ENCODE measurements around the gene ETV5. TPM values are rescaled to one million over a fixed set of nuclear protein-coding genes. Genes with fewer than 3 reads are reported as not detected.

The ETV5 gene
- total RNA-seq, 2 experiments from 2014 or later = 1.1 to 1.5 TPM

GRCh38 chr3:186088335-186088734 is 20.6 kb downstream of the ETV5 start:
- CTCF ChIA-PET = interaction anchor here (1.1 kb wide), 1 partner anchor 25 kb away, joined by 3 read pairs; no protein-coding TSS in a partner anchor
- Mint-ChIP-seq H3K27ac (no peak overlapping the region), H3K4me1 (ENCODE audit: low read depth) (no peaks in the 10 kb centered on the region), H3K36me3 (ENCODE audit: low read depth) (no peaks in the 10 kb centered on the region), H3K4me3 (no peak overlapping the region), H3K9me3 (no peaks in the 10 kb centered on the region), H3K27me3 (ENCODE audit: low read depth) (peaks cover 18% of the 10 kb centered on the region)
- DNase-seq = no peak
- intact Hi-C loops (cut with micrococcal nuclease) = no loop called here

GRCh38 chr3:186084264-186084663 is 24.6 kb downstream of the ETV5 start:
- Mint-ChIP-seq H3K4me3 (no peak overlapping the region), H3K27ac (no peak overlapping the region), H3K27me3 (ENCODE audit: low read depth) (peaks cover 13% of the 10 kb centered on the region), H3K9me3 (no peaks in the 10 kb centered on the region), H3K4me1 (ENCODE audit: low read depth) (no peaks in the 10 kb centered on the region), H3K36me3 (ENCODE audit: low read depth) (no peaks in the 10 kb centered on the region)
- CTCF ChIA-PET = no interaction called here
- intact Hi-C loops (cut with micrococcal nuclease) = no loop called here
- no peak for DNase-seq

GRCh38 chr3:186083746-186084145 is 25.1 kb downstream of the ETV5 start:
- CTCF ChIA-PET = no interaction called here
- Mint-ChIP-seq H3K27me3 (ENCODE audit: low read depth) (peaks cover 13% of the 10 kb centered on the region), H3K9me3 (no peaks in the 10 kb centered on the region), H3K36me3 (ENCODE audit: low read depth) (no peaks in the 10 kb centered on the region), H3K4me3 (no peak overlapping the region), H3K27ac (no peak overlapping the region), H3K4me1 (ENCODE audit: low read depth) (no peaks in the 10 kb centered on the region)
- DNase-seq = no peak
- intact Hi-C loops (cut with micrococcal nuclease) = no loop called here

- H3K36me3 Mint-ChIP-seq (ENCODE audit: low read depth) = no peaks in the 10 kb centered on the region
- no peak for DNase-seq
- peaks cover 10% of the 10 kb centered on the region for H3K27me3 Mint-ChIP-seq (ENCODE audit: low read depth)
- H3K4me1 Mint-ChIP-seq (ENCODE audit: low read depth) = no peaks in the 10 kb centered on the region
- H3K4me3 Mint-ChIP-seq = no peak overlapping the region
- H3K27ac Mint-ChIP-seq = no peak overlapping the region
- CTCF ChIA-PET = interaction anchor here (0.9 kb wide), 1 partner anchor 12 kb away, joined by 3 read pairs; no protein-coding TSS in a partner anchor
- intact Hi-C loops (cut with micrococcal nuclease) = no loop called here
- no peaks in the 10 kb centered on the region for H3K9me3 Mint-ChIP-seq
These were observed 26.7 kb downstream of the ETV5 start for GRCh38 chr3:186082150-186082549.

- Mint-ChIP-seq H3K4me3 (no peak overlapping the region), H3K36me3 (ENCODE audit: low read depth) (no peaks in the 10 kb centered on the region), H3K9me3 (no peaks in the 10 kb centered on the region), H3K4me1 (ENCODE audit: low read depth) (no peaks in the 10 kb centered on the region), H3K27me3 (ENCODE audit: low read depth) (peaks cover 10% of the 10 kb centered on the region), H3K27ac (no peak overlapping the region)
- intact Hi-C loops (cut with micrococcal nuclease) = no loop called here
- no peak for DNase-seq
- CTCF ChIA-PET = interaction anchor here (0.9 kb wide), 1 partner anchor 12 kb away, joined by 3 read pairs; no protein-coding TSS in a partner anchor
These were observed 27.2 kb downstream of the ETV5 start for GRCh38 chr3:186081678-186082077.

GRCh38 chr3:186080849-186081438 is 27.9 kb downstream of the ETV5 start:
- CTCF ChIA-PET = no interaction called here
- Mint-ChIP-seq H3K4me1 (ENCODE audit: low read depth) (no peaks in the 10 kb centered on the region), H3K36me3 (ENCODE audit: low read depth) (no peaks in the 10 kb centered on the region), H3K27me3 (ENCODE audit: low read depth) (peaks cover 10% of the 10 kb centered on the region), H3K4me3 (no peak overlapping the region), H3K9me3 (no peaks in the 10 kb centered on the region), H3K27ac (no peak overlapping the region)
- intact Hi-C loops (cut with micrococcal nuclease) = no loop called here
- no peak for DNase-seq

GRCh38 chr3:186079925-186080324 is 29.0 kb downstream of the ETV5 start:
- Mint-ChIP-seq H3K27ac (no peak overlapping the region), H3K9me3 (peaks cover 2% of the 10 kb centered on the region), H3K4me3 (no peak overlapping the region), H3K27me3 (ENCODE audit: low read depth) (peaks cover 5% of the 10 kb centered on the region), H3K36me3 (ENCODE audit: low read depth) (no peaks in the 10 kb centered on the region), H3K4me1 (ENCODE audit: low read depth) (no peaks in the 10 kb centered on the region)
- intact Hi-C loops (cut with micrococcal nuclease) = no loop called here
- CTCF ChIA-PET = no interaction called here
- DNase-seq = no peak

GRCh38 chr3:186077466-186077865 is 31.4 kb downstream of the ETV5 start:
- Mint-ChIP-seq H3K27ac (no peak overlapping the region), H3K4me3 (no peak overlapping the region), H3K27me3 (ENCODE audit: low read depth) (peaks cover 4% of the 10 kb centered on the region), H3K9me3 (peaks cover 2% of the 10 kb centered on the region), H3K36me3 (ENCODE audit: low read depth) (no peaks in the 10 kb centered on the region), H3K4me1 (ENCODE audit: low read depth) (no peaks in the 10 kb centered on the region)
- CTCF ChIA-PET = interaction anchor here (0.7 kb wide), 1 partner anchor 164 kb away, joined by 3 read pairs; no protein-coding TSS in a partner anchor
- intact Hi-C loops (cut with micrococcal nuclease) = no loop called here
- no peak for DNase-seq

- H3K27ac Mint-ChIP-seq = no peak overlapping the region
- H3K27me3 Mint-ChIP-seq (ENCODE audit: low read depth) = peaks cover 4% of the 10 kb centered on the region
- no peaks in the 10 kb centered on the region for H3K4me1 Mint-ChIP-seq (ENCODE audit: low read depth)
- H3K4me3 Mint-ChIP-seq = no peak overlapping the region
- H3K36me3 Mint-ChIP-seq (ENCODE audit: low read depth) = no peaks in the 10 kb centered on the region
- intact Hi-C loops (cut with micrococcal nuclease) = no loop called here
- peaks cover 2% of the 10 kb centered on the region for H3K9me3 Mint-ChIP-seq
- no peak for DNase-seq
- CTCF ChIA-PET = interaction anchor here (1.5 kb wide), 1 partner anchor 464 kb away, joined by 3 read pairs; no protein-coding TSS in a partner anchor
These were observed 32.8 kb downstream of the ETV5 start for GRCh38 chr3:186075931-186076567.

- CTCF ChIA-PET = interaction anchor here (0.8 to 1.5 kb wide), 2 partner anchors 34 to 465 kb away, joined by 3 read pairs; partner anchors contain the start of gene ETV5
- Mint-ChIP-seq H3K4me1 (ENCODE audit: low read depth) (no peaks in the 10 kb centered on the region), H3K36me3 (ENCODE audit: low read depth) (no peaks in the 10 kb centered on the region), H3K9me3 (peaks cover 2% of the 10 kb centered on the region), H3K4me3 (no peak overlapping the region), H3K27me3 (ENCODE audit: low read depth) (peaks cover 6% of the 10 kb centered on the region), H3K27ac (no peak overlapping the region)
- DNase-seq = no peak
- intact Hi-C loops (cut with micrococcal nuclease) = no loop called here
These were observed 33.4 kb downstream of the ETV5 start for GRCh38 chr3:186075489-186075888.

- no peak for DNase-seq
- no peaks in the 10 kb centered on the region for H3K36me3 Mint-ChIP-seq (ENCODE audit: low read depth)
- no peak overlapping the region for H3K4me3 Mint-ChIP-seq
- peaks cover 7% of the 10 kb centered on the region for H3K27me3 Mint-ChIP-seq (ENCODE audit: low read depth)
- no peak overlapping the region for H3K27ac Mint-ChIP-seq
- CTCF ChIA-PET = interaction anchor here (0.7 kb wide), 1 partner anchor 69 kb away, joined by 3 read pairs; no protein-coding TSS in a partner anchor
- intact Hi-C loops (cut with micrococcal nuclease) = no loop called here
- H3K4me1 Mint-ChIP-seq (ENCODE audit: low read depth) = peaks cover under 1% of the 10 kb centered on the region
- H3K9me3 Mint-ChIP-seq = peaks cover 2% of the 10 kb centered on the region
These were observed 35.2 kb downstream of the ETV5 start for GRCh38 chr3:186073641-186074040.

GRCh38 chr3:186070996-186071395 is 37.9 kb downstream of the ETV5 start:
- CTCF ChIA-PET = interaction anchor here (1.4 kb wide), 1 partner anchor 88 kb away, joined by 4 read pairs; no protein-coding TSS in a partner anchor
- intact Hi-C loops (cut with micrococcal nuclease) = no loop called here
- peaks cover 2% of the 10 kb centered on the region for H3K9me3 Mint-ChIP-seq
- H3K36me3 Mint-ChIP-seq (ENCODE audit: low read depth) = no peaks in the 10 kb centered on the region
- peaks cover 7% of the 10 kb centered on the region for H3K27me3 Mint-ChIP-seq (ENCODE audit: low read depth)
- no peak overlapping the region for H3K27ac Mint-ChIP-seq
- DNase-seq = no peak
- H3K4me1 Mint-ChIP-seq (ENCODE audit: low read depth) = peaks cover 15% of the 10 kb centered on the region
- H3K4me3 Mint-ChIP-seq = no peak overlapping the region

GRCh38 chr3:186070550-186070949 is 38.3 kb downstream of the ETV5 start:
- Mint-ChIP-seq H3K36me3 (ENCODE audit: low read depth) (no peaks in the 10 kb centered on the region), H3K27me3 (ENCODE audit: low read depth) (peaks cover 7% of the 10 kb centered on the region), H3K4me1 (ENCODE audit: low read depth) (peaks cover 15% of the 10 kb centered on the region), H3K27ac (no peak overlapping the region), H3K4me3 (no peak overlapping the region), H3K9me3 (peaks cover 2% of the 10 kb centered on the region)
- CTCF ChIA-PET = interaction anchor here (0.5 to 1.4 kb wide), 2 partner anchors 54 to 87 kb away, joined by 3 to 4 read pairs; no protein-coding TSS in a partner anchor
- no peak for DNase-seq
- intact Hi-C loops (cut with micrococcal nuclease) = no loop called here
